ENCODE data around the gene AKIRIN1. TPM values are rescaled to one million over a fixed set of nuclear protein-coding genes. Genes with fewer than 3 reads are reported as not detected.
A peak's percentile ranks its signal among the peaks of the same experiment; 100 is the strongest.

The AKIRIN1 gene, protein sequence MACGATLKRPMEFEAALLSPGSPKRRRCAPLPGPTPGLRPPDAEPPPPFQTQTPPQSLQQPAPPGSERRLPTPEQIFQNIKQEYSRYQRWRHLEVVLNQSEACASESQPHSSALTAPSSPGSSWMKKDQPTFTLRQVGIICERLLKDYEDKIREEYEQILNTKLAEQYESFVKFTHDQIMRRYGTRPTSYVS
- total RNA-seq: 10 to 100 TPM; 36.9 to 45.3 (median 41.8) TPM

DNA sequence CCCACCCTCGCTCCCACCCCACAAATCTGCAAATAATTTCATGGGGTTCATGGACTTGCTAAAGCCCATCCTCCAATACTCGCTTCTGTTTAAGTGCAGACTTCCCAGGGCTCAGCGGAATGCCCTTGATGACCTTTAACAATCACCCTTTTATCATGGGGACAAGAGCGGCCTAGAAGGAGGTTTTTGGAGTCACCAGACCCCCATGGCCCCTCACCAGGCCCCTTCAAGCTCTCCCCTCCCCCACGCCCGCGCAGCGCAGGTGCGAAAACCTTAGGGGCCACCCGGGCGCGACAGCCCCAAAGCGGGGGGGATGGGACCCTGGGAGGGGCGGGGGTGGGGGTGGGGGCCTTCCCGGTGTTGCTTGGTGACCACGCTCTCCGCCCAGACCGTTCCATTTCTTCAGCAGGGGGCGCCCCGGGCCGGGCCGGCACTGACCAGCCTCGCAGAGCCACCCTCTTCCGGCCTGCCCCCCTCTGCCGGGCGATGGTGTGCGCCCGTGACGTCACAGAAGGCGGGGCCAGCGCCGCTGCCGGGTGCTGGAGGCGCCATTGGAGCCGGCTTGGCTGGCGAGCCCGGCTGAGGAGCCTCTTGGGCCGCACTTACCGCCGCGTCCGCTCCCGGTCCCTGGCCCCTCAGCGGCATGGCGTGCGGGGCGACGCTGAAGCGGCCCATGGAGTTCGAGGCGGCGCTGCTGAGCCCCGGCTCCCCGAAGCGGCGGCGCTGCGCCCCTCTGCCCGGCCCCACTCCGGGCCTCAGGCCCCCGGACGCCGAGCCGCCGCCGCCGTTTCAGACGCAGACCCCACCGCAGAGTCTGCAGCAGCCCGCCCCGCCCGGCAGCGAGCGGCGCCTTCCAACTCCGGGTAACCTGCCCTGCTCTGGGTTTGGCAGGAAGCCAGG lies at the start of gene AKIRIN1:
AKIRIN1 (plus strand) TSS at position 539 of the 900 bp plus-strand sequence; CDS start at position 644, 105 bp downstream.
- 1 to 3% methylated on average over 8 to 16 of the region's 76 CpGs for WGBS, 2 donors
- peak; percentile 96 to 97 for DNase-seq (ENCODE audit: low spot score in 2 of 2)
- TF ChIP-seq POLR2A (IDR thresholded peaks at IDR 0.05): peak; percentile 61 to 91
- peak in 1 of 2 donors; percentile 92 for TF ChIP-seq EP300 (IDR thresholded peaks at IDR 0.05)
- TF ChIP-seq, protein P1, sequence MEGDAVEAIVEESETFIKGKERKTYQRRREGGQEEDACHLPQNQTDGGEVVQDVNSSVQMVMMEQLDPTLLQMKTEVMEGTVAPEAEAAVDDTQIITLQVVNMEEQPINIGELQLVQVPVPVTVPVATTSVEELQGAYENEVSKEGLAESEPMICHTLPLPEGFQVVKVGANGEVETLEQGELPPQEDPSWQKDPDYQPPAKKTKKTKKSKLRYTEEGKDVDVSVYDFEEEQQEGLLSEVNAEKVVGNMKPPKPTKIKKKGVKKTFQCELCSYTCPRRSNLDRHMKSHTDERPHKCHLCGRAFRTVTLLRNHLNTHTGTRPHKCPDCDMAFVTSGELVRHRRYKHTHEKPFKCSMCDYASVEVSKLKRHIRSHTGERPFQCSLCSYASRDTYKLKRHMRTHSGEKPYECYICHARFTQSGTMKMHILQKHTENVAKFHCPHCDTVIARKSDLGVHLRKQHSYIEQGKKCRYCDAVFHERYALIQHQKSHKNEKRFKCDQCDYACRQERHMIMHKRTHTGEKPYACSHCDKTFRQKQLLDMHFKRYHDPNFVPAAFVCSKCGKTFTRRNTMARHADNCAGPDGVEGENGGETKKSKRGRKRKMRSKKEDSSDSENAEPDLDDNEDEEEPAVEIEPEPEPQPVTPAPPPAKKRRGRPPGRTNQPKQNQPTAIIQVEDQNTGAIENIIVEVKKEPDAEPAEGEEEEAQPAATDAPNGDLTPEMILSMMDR (IDR thresholded peaks at IDR 0.05): peak; percentile 44 to 65 (median 58)
- Histone ChIP-seq H3K9me3 (no peaks in the 10 kb centered on the region), H3K4me1 (peaks cover 0 to 47% (median 7%) of the 10 kb centered on the region in 4 donors), H3K27me3 (no peaks in the 10 kb centered on the region), H3K36me3 (peaks cover 0 to 7% (median 0%) of the 10 kb centered on the region in 3 donors), H3K27ac (peak within 1 kb of the TSS; percentile 47 to 96 (median 94)), H3K4me3 (peak within 1 kb of the TSS; percentile 84 to 100 (median 96))

DNA sequence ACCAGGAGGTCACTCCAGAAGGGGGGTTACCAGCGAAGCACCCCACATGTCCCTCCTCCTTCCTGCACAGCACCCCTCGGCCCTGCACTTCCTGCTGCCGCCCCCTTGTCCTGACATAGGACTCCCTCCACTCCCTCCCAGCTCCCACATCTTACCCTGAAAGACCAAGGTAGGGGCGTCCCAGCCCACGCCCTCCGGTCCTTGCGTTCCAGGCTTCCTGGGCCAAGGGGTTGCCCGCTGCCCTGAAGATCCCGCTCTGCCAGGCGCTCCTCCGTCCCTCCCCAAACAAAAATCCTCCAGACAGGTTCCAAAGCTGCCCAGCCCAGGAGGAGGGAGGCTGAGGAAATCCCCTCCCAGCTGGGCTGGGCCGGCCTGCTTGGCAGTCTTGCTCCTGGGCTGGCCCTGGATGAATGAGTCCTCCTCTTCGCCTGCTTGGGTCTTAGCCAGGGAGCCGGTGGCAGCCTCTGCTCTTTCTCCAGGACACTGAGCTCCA lies 49.5 kb upstream of the AKIRIN1 start, which contains the start of gene RHBDL2:
RHBDL2 (minus strand) TSS at position 304 of the 493 bp plus-strand sequence. CDS start 22,618 bp downstream, outside the sequence.
- no peaks in the 10 kb centered on the region for H3K27me3 ChIP-seq
- peaks cover 0 to 15% (median 0%) of the 10 kb centered on the region in 4 donors for H3K4me1 ChIP-seq
- DNase-seq (ENCODE audit: low spot score in 2 of 2): peak in 1 of 2 donors; percentile 17
- no peaks in the 10 kb centered on the region for H3K36me3 ChIP-seq
- 9 to 11% methylated on average over 14 of the region's 14 CpGs for WGBS, 2 donors
- peak within 1 kb of the TSS; percentile 15 to 48 (median 30) for H3K4me3 ChIP-seq
- no peaks in the 10 kb centered on the region for H3K9me3 ChIP-seq
- TF ChIP-seq, protein P1 (IDR thresholded peaks at IDR 0.05): no peak
- TF ChIP-seq EP300 (IDR thresholded peaks at IDR 0.05) (no peak), POLR2A (IDR thresholded peaks at IDR 0.05) (no peak)
- peak within 1 kb of the TSS in 1 of 4 donors; percentile 8 for H3K27ac ChIP-seq

DNA sequence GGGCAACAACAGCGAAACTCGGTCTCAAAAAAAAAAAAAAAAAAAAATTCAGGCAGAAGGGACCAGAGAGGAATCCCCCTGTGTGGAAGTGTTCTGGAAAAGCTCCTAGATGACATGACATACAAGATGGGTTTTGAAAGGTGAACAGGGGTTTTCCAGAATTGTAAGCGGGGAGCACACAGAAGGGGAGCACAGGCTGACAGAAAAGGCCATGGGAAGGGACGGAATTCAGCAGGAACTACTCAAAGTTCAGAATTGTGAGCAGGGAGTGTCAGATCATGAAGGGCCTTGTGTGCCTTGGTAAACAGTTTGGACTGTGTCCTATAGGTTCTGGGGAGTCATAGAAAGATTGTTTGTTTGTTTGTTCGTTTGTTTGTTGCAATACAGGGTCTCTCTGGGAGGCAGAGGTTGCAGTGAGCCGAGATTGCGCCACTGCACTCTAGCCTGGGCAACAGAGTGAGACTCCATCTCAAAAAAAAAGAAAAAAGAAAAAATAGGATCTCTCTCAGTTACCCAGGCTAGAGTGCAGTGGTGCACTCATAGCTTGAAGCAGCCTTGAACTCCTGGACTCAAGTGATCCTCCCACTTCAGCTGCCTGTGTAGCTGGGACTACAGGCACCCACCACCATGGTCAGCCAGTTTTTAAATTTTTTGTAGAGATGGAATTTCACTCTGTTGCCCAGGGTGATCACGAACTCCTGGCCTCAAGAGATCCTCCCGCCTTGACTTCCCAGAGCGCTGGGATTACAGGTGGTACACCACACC lies 48.2 kb upstream of the AKIRIN1 start:
- TF ChIP-seq POLR2A (IDR thresholded peaks at IDR 0.05): no peak
- TF ChIP-seq, protein P1 (IDR thresholded peaks at IDR 0.05): no peak
- no peak for TF ChIP-seq EP300 (IDR thresholded peaks at IDR 0.05)
- H3K4me3 ChIP-seq: no peak overlapping the region
- H3K27ac ChIP-seq: no peak overlapping the region
- no peaks in the 10 kb centered on the region for H3K36me3 ChIP-seq
- H3K9me3 ChIP-seq: no peaks in the 10 kb centered on the region
- H3K27me3 ChIP-seq: no peaks in the 10 kb centered on the region
- H3K4me1 ChIP-seq: peaks cover 0 to 15% (median 0%) of the 10 kb centered on the region in 4 donors
- no peak for DNase-seq (ENCODE audit: low spot score in 2 of 2)
- 94 to 97% methylated on average over 10 of the region's 10 CpGs for WGBS, 2 donors

DNA sequence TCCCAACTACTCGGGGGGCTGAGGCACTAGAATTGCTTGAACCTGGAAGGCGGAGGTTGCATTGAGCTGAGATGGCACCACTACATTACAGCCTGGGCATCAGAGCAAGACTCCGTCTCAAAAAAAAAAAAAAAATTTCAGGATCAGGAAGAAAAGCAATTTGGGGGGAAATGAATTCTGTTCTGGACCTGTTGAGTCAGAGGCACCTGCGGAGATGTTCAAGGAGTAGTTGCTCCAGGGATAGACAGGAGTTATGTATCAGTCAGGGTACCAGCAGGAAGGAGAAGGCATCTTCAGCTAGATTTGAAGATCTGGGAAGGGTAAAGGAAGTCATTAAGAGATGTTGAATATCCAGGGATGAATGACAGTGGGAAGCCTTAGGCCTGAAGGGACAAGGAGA lies 46.5 kb upstream of the AKIRIN1 start:
- H3K27me3 ChIP-seq: no peaks in the 10 kb centered on the region
- 96 to 97% methylated on average over 4 of the region's 4 CpGs for WGBS, 2 donors
- H3K4me3 ChIP-seq: no peak overlapping the region
- no peaks in the 10 kb centered on the region for H3K9me3 ChIP-seq
- no peak for DNase-seq (ENCODE audit: low spot score in 2 of 2)
- H3K4me1 ChIP-seq: peaks cover 0 to 15% (median 0%) of the 10 kb centered on the region in 4 donors
- no peaks in the 10 kb centered on the region for H3K36me3 ChIP-seq
- H3K27ac ChIP-seq: no peak overlapping the region
- no peak for TF ChIP-seq EP300 (IDR thresholded peaks at IDR 0.05)
- TF ChIP-seq, protein P1 (IDR thresholded peaks at IDR 0.05): no peak
- TF ChIP-seq POLR2A (IDR thresholded peaks at IDR 0.05): no peak

Data from tibial nerve (tissue), 4 donors.